H9 (cell line): ENCODE results near the gene CDH8. TPM values are rescaled to one million over a fixed set of nuclear protein-coding genes. Genes with fewer than 3 reads are reported as not detected.

Experiments
- DNase-seq: peaks from one replicate; pipeline ENCODE4 v3.0.0-alpha.2; 2017
- H2AFZ ChIP-seq: one replicate; pipeline ENCODE4 v1.6.1; 2013; ENCODE audit warnings: mild to moderate bottlenecking, low read length, control low read depth, moderate library complexity
- H2AK5ac ChIP-seq: 2 replicates; pipeline ENCODE4 v1.6.1; 2013; ENCODE audit warnings: low read length, control low read depth, mixed read lengths; ENCODE audit not compliant: insufficient read length
- H2BK120ac ChIP-seq: one replicate; pipeline ENCODE4 v1.6.1; 2013; ENCODE audit warnings: low read depth, mild to moderate bottlenecking, low read length, control low read depth, inconsistent platforms; ENCODE audit not compliant: poor library complexity, severe bottlenecking
- H2BK12ac ChIP-seq: 2 replicates; pipeline ENCODE4 v1.6.1; 2013; ENCODE audit warnings: low read length, control low read depth, mixed read lengths, low read depth; ENCODE audit not compliant: insufficient read length
- H2BK15ac ChIP-seq: 2 replicates; pipeline ENCODE4 v1.6.1; 2013; ENCODE audit warnings: low read depth, low read length, control low read depth
- H2BK20ac ChIP-seq: one replicate; pipeline ENCODE4 v1.6.1; 2013; ENCODE audit warnings: low read depth, mild to moderate bottlenecking, low read length, control low read depth, inconsistent platforms; ENCODE audit not compliant: poor library complexity, severe bottlenecking
- H2BK5ac ChIP-seq: 2 replicates; pipeline ENCODE4 v1.6.1; 2013; ENCODE audit warnings: low read length, control low read depth, mixed read lengths; ENCODE audit not compliant: insufficient read length
- H3K14ac ChIP-seq: 2 replicates; pipeline ENCODE4 v1.6.1; 2013; ENCODE audit warnings: low read length, control low read depth; ENCODE audit not compliant: insufficient read depth
- H3K18ac ChIP-seq: 2 replicates; pipeline ENCODE4 v1.6.1; 2013; ENCODE audit warnings: low read depth, mild to moderate bottlenecking, mixed read lengths, low read length, control low read depth; ENCODE audit not compliant: insufficient read length
- H3K23ac ChIP-seq: 2 replicates; pipeline ENCODE4 v1.6.1; 2013; ENCODE audit warnings: low read length, control low read depth, mixed read lengths, low read depth; ENCODE audit not compliant: insufficient read length
- H3K23me2 ChIP-seq: 2 replicates; pipeline ENCODE4 v1.6.1; 2013; ENCODE audit warnings: low read depth, mild to moderate bottlenecking, mixed read lengths, low read length, control low read depth; ENCODE audit not compliant: insufficient read length, poor library complexity, severe bottlenecking
- H3K27ac ChIP-seq: 2 replicates; pipeline ENCODE4 v1.5.1; 2013; ENCODE audit warnings: low read length, control low read depth, mixed read lengths, low read depth; ENCODE audit not compliant: insufficient read length
- H3K27me3 ChIP-seq: 2 replicates; pipeline ENCODE4 v1.6.1; 2013; ENCODE audit warnings: low read length, control low read depth, inconsistent platforms; ENCODE audit not compliant: insufficient read depth
- H3K4ac ChIP-seq: 2 replicates; pipeline ENCODE4 v1.6.1; 2013; ENCODE audit warnings: low read depth, mild to moderate bottlenecking, control low read depth, inconsistent platforms, low read length, moderate library complexity
- H3K4me1 ChIP-seq: 2 replicates; pipeline ENCODE4 v1.6.1; 2013; ENCODE audit warnings: low read length, control low read depth, inconsistent platforms; ENCODE audit not compliant: insufficient read depth
- H3K4me2 ChIP-seq: 2 replicates; pipeline ENCODE4 v1.6.1; 2013; ENCODE audit warnings: low read length, control low read depth, mixed read lengths; ENCODE audit not compliant: insufficient read length, insufficient read depth
- H3K56ac ChIP-seq: 2 replicates; pipeline ENCODE4 v1.6.1; 2013; ENCODE audit warnings: low read depth, mild to moderate bottlenecking, mixed read lengths, low read length, control low read depth; ENCODE audit not compliant: insufficient read length
- H3K79me1 ChIP-seq: 2 replicates; pipeline ENCODE4 v1.6.1; 2013; ENCODE audit warnings: low read depth, mild to moderate bottlenecking, moderate library complexity, low read length, control low read depth, inconsistent platforms; ENCODE audit not compliant: insufficient read depth, poor library complexity, severe bottlenecking
- H3K79me2 ChIP-seq: 2 replicates; pipeline ENCODE4 v1.6.1; 2013; ENCODE audit warnings: low read length, control low read depth, inconsistent platforms; ENCODE audit not compliant: insufficient read depth
- H3K9ac ChIP-seq: 2 replicates; pipeline ENCODE4 v1.6.1; 2013; ENCODE audit warnings: low read length, control low read depth, mixed read lengths; ENCODE audit not compliant: insufficient read length; ENCODE audit errors: extremely low read depth
- H3K9me3 ChIP-seq: one replicate; pipeline ENCODE4 v1.6.1; 2013; ENCODE audit warnings: low read depth, low read length, inconsistent platforms; ENCODE audit not compliant: control insufficient read depth
- H3T11ph ChIP-seq: one replicate; pipeline ENCODE4 v1.6.1; 2013; ENCODE audit warnings: mild to moderate bottlenecking, low read length, control low read depth, inconsistent platforms
- H4K20me1 ChIP-seq: one replicate; pipeline ENCODE4 v1.6.1; 2013; ENCODE audit not compliant: control insufficient read depth, insufficient read length, insufficient read depth
- H4K5ac ChIP-seq: 2 replicates; pipeline ENCODE4 v1.6.1; 2013; ENCODE audit warnings: low read depth, mild to moderate bottlenecking, mixed read lengths, low read length, control low read depth; ENCODE audit not compliant: insufficient read length
- H4K8ac ChIP-seq: replicated peaks from 2 replicates; pipeline ENCODE4 v1.6.1; 2013; ENCODE audit warnings: low read length, control low read depth, mixed read lengths, low read depth; ENCODE audit not compliant: insufficient read length
- H4K91ac ChIP-seq: 2 replicates; pipeline ENCODE4 v1.6.1; 2013; ENCODE audit warnings: low read depth, mild to moderate bottlenecking, moderate library complexity, mixed read lengths, low read length, control low read depth; ENCODE audit not compliant: insufficient read length
- H3K27ac Mint-ChIP-seq, 3 experiments: 2 replicates in 2 of 3; 3 replicates in 1 of 3; pipeline ENCODE4 v1.8.0; 2020 to 2021; ENCODE audit warnings: mixed read lengths in 3 of 3, mild to moderate bottlenecking in 1 of 3, moderate library complexity in 1 of 3
- H3K27me3 Mint-ChIP-seq: 2 replicates; pipeline ENCODE4 v1.8.0; 2021; ENCODE audit warnings: low read depth, mild to moderate bottlenecking, moderate library complexity, mixed read lengths
- H3K36me3 Mint-ChIP-seq, 3 experiments: 2 replicates in 2 of 3; 3 replicates in 1 of 3; pipeline ENCODE4 v1.8.0; 2020 to 2021; ENCODE audit warnings: low read depth in 3 of 3, mixed read lengths in 3 of 3; ENCODE audit not compliant: insufficient read depth in 1 of 3
- H3K4me1 Mint-ChIP-seq, 2 experiments: 2 replicates each; pipeline ENCODE4 v1.8.0; 2020; ENCODE audit warnings: mixed read lengths in 2 of 2
- H3K4me3 Mint-ChIP-seq, 2 experiments: 2 replicates in 1 of 2; 3 replicates in 1 of 2; pipeline ENCODE4 v1.8.0; 2020 to 2021; ENCODE audit warnings: mild to moderate bottlenecking in 2 of 2, mixed read lengths in 2 of 2, moderate library complexity in 1 of 2
- H3K9me3 Mint-ChIP-seq, 2 experiments: 2 replicates in 1 of 2; 3 replicates in 1 of 2; pipeline ENCODE4 v1.8.0; 2020; ENCODE audit warnings: mild to moderate bottlenecking in 2 of 2, mixed read lengths in 2 of 2, moderate library complexity in 1 of 2
- CTCF ChIP-seq: fragments of 200-600 bp; sonication (generic); conservative IDR thresholded peaks from 3 replicates; pipeline ENCODE4 v1.8.0; 2021; ENCODE audit warnings: antibody characterized with exemption, mild to moderate bottlenecking
- whole genome bisulfite sequencing: extraction: QIAGEN DNeasy Blood & Tissue Kit; methylation state at CpG from one replicate; pipeline ENCODE4 v1.1.7; 2013; ENCODE audit warnings: missing lambda C conversion rate, low lambda C conversion rate, mixed read lengths; ENCODE audit not compliant: insufficient read length; ENCODE audit errors: extremely low coverage; 5-methylcytosine and 5-hydroxymethylcytosine counted together
- total RNA-seq: library from RNA; stranded (reverse); gene quantifications from 2 replicates; pipeline ENCODE4 v1.2.1, GENCODE V29; 2021

CDH8 gene
- total RNA-seq, 1 experiment from 2014 or later, result 12.0 TPM

- no peaks in the 10 kb centered on the region for H3K36me3 Mint-ChIP-seq
- H3K4me1 Mint-ChIP-seq, result peaks cover 42 to 49% of the 10 kb centered on the region in 2 experiments
- Histone ChIP-seq H2BK15ac (no peak overlapping the region), H3K14ac (no peak overlapping the region), H2BK12ac (no peak overlapping the region), H4K8ac (no peak overlapping the region), H3K79me1 (no peaks in the 10 kb centered on the region), H3K56ac (no peak overlapping the region), H3K27me3 (peaks cover 32% of the 10 kb centered on the region; the same call in 1 of the 2 replicates), H2BK120ac (no peak overlapping the region), H2BK5ac (no peak overlapping the region), H4K5ac (no peak overlapping the region), H4K91ac (no peak overlapping the region), H3K4me1 (peaks cover 5% of the 10 kb centered on the region; the same call in 1 of the 2 replicates), H3K4me2 (no peak overlapping the region), H3K23ac (no peak overlapping the region), H3K9me3 (no peaks in the 10 kb centered on the region), H3K27ac (no peak overlapping the region), H2AK5ac (no peak overlapping the region), H3K18ac (no peak overlapping the region), H3K23me2 (peaks cover 28% of the 10 kb centered on the region), H3K4ac (no peak overlapping the region), H2BK20ac (no peak overlapping the region), H3T11ph (no peak overlapping the region), H4K20me1 (no peaks in the 10 kb centered on the region), H3K9ac (no peak overlapping the region), H3K79me2 (no peaks in the 10 kb centered on the region), H2AFZ (no peak overlapping the region)
- no peak overlapping the region for H3K27ac Mint-ChIP-seq
- no CpG with 5 or more reads among the region's 1 CpG for WGBS
- no peak for TF ChIP-seq CTCF
- H3K27me3 Mint-ChIP-seq, result peaks cover 62% of the 10 kb centered on the region
- DNase-seq, result no peak
- no peaks in the 10 kb centered on the region; a peak in 2 of 5 replicates for H3K9me3 Mint-ChIP-seq
- no peak overlapping the region for H3K4me3 Mint-ChIP-seq
Measured at GRCh38 chr16:62038225-62038624, 2.0 kb upstream of the CDH8 start.
